Pancreas (tissue), 10 donors: ENCODE measurements around the gene ANXA2R. TPM values are rescaled to one million over a fixed set of nuclear protein-coding genes. Genes with fewer than 3 reads are reported as not detected.

ENCODE experiments used
- ATAC-seq, 4 donors: fragments of 200-7000 bp; cut with Tn5 transposase; one replicate each; pipeline versions ENCODE4 v1.8.0 to v1.9.1; 2020; ENCODE audit warnings: mild to moderate bottlenecking in 4 of 4, moderate library complexity in 4 of 4
- DNase-seq, 6 donors: peaks; one replicate each; pipeline ENCODE4 v3.0.0-alpha.2; 2020
- FAIRE-seq: peaks from 2 replicates; lab custom pipeline; 2012; peaks lifted over from hg19 to GRCh38; lab: Jason Lieb, UNC
- H3K27ac ChIP-seq, 4 donors: fragments of 200-600 bp; sonication (generic); 1 replicate in 3 of 4; 2 replicates in 1 of 4; pipeline versions ENCODE4 v1.5.0 to v1.8.0; 2020
- H3K27me3 ChIP-seq, 4 donors: fragments of 200-600 bp; one replicate each; pipeline ENCODE4 v1.8.0; 2021
- H3K36me3 ChIP-seq, 3 donors: fragments of 200-600 bp; sonication (generic) in 1 of 3; one replicate each; pipeline versions ENCODE4 v1.5.0 to v1.8.0; 2020 to 2021
- H3K4me1 ChIP-seq, 3 donors: fragments of 200-600 bp; one replicate each; pipeline ENCODE4 v1.8.0; 2021
- H3K4me3 ChIP-seq, 4 donors: fragments of 200-600 bp; sonication (generic) in 2 of 4; one replicate each; pipeline versions ENCODE4 v1.5.0 to v1.8.0; 2020 to 2021
- H3K9me3 ChIP-seq, 4 donors: fragments of 200-600 bp; one replicate each; pipeline ENCODE4 v1.8.0; 2021
- WGBS, 2 donors: extraction: QIAGEN DNeasy Blood & Tissue Kit; methylation state at CpG; one replicate each; pipeline ENCODE4 v1.1.7; 2013; 5-methylcytosine and 5-hydroxymethylcytosine counted together
- intact Hi-C, 3 donors: fragments of 100-400 bp; cut with DNase I; formaldehyde crosslinking; loops; one replicate each; pipeline versions ENCODE4 v1.11.1 to v1.14.2; 2022
- polyA plus RNA-seq, 2 donors: library from polyadenylated mRNA; stranded (reverse); fragments of 200-250 nt; gene quantifications; one replicate each; pipeline ENCODE4 v1.2.3, GENCODE V29; 2013
- total RNA-seq, 6 donors: library from RNA; stranded (reverse); fragmentation: NEBNext Ultra II Directional in 4 of 6; extraction: Animal tissue kit (Norgen Biotek cat#: 25700) in 4 of 6; gene quantifications; one replicate each; pipeline versions ENCODE4 v1.2.1 to v1.2.4, GENCODE V29; 2021 to 2023
- TF ChIP-seq, protein P1 (sequence below), 4 donors: fragments of 200-600 bp; sonication (generic) in 3 of 4; IDR thresholded peaks; one replicate each; pipeline versions ENCODE4 v1.5.0 to v1.8.0; 2021; ENCODE audit warnings: antibody characterized with exemption in 4 of 4
- donor health status: healthy with polysubstance abuse.
- donor health status: DM: no; HTN: no; CAD: no; lungs with moderate emphysema.
- donor health status: DM: no; HTN: no; CAD: no.
- donor health status: control.
- donor health status: control.
- donor health status: Bipolar disorder and iron deficiency.
- donor health status: DM: yes; HTN: yes; CAD: no.
- donor health status: DM: no; HTN: no; CAD: no.
- donor health status: DM: no; HTN: no; CAD: no.
- donor health status: DM: yes; HTN: yes; CAD: no.

The ANXA2R gene
- total and polyA plus RNA-seq, 8 donors, result 0.32 to 1.9 (median 0.62) TPM

DNA sequence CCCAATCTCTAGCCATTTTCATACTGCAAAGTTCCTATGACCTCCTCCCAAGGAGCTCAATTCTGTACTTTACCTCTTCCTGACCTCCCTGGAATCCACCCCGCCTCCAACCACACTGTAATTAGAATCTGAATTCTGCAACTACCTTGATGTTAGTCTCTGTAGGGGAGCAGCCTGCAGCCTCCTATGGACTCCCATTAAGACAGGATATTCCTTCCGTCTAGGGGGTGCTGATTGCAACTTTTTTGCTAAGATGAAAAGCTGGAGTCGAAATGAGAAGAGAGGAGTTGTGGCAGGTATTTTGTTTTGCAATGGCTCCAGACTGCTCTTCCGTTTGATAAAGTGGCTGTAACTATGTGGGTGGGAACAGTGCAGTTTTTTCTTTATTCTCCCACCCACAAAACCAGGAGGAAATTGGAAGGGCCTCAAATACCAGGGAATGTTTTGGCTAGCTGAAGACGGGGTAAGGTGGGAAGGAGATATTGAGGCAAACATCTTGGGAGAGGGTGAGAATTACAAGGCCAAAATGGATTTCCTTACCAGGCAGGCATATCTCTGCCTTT lies 23.8 kb downstream of the ANXA2R start:
- Histone ChIP-seq H3K9me3 (no peaks in the 10 kb centered on the region), H3K27ac (no peak overlapping the region), H3K36me3 (no peaks in the 10 kb centered on the region), H3K4me1 (no peaks in the 10 kb centered on the region), H3K4me3 (no peak overlapping the region), H3K27me3 (peaks cover 0 to 45% (median 10%) of the 10 kb centered on the region in 4 donors)
- 44 to 56% methylated on average over 5 of the region's 5 CpGs for WGBS, 2 donors
- DNase-seq (no peak), ATAC-seq (no peak), FAIRE-seq (no peak)
- TF ChIP-seq, protein P1, sequence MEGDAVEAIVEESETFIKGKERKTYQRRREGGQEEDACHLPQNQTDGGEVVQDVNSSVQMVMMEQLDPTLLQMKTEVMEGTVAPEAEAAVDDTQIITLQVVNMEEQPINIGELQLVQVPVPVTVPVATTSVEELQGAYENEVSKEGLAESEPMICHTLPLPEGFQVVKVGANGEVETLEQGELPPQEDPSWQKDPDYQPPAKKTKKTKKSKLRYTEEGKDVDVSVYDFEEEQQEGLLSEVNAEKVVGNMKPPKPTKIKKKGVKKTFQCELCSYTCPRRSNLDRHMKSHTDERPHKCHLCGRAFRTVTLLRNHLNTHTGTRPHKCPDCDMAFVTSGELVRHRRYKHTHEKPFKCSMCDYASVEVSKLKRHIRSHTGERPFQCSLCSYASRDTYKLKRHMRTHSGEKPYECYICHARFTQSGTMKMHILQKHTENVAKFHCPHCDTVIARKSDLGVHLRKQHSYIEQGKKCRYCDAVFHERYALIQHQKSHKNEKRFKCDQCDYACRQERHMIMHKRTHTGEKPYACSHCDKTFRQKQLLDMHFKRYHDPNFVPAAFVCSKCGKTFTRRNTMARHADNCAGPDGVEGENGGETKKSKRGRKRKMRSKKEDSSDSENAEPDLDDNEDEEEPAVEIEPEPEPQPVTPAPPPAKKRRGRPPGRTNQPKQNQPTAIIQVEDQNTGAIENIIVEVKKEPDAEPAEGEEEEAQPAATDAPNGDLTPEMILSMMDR (IDR thresholded peaks at IDR 0.05), result no peak
- intact Hi-C loops, result no loop called here

DNA sequence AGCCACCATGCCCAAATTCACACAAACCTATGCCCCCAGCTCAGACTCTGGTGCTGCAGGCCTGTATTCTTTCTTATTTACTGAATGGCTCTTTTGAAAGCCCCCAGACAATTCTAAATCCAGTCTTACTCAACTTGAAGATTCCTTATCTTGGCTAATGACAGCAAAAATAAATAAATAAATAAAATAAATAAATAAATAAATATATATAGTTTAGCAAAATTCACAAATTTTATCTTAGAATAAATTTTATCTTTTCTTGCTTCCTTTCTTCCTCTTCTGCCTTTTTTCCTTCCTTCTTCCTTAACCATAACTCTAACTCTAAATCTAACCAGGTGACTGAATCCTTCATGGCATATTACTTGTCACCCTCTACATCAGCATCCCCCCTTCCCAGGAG lies 25.6 kb downstream of the ANXA2R start:
- H3K27me3 ChIP-seq, result peaks cover 0 to 27% (median 4%) of the 10 kb centered on the region in 4 donors
- H3K36me3 ChIP-seq, result no peaks in the 10 kb centered on the region
- FAIRE-seq, result no peak
- intact Hi-C loops, result no loop called here
- no peak overlapping the region for H3K4me3 ChIP-seq
- H3K4me1 ChIP-seq, result no peaks in the 10 kb centered on the region
- ATAC-seq, result no peak
- H3K27ac ChIP-seq, result no peak overlapping the region
- TF ChIP-seq, protein P1 (IDR thresholded peaks at IDR 0.05), result no peak
- no peak for DNase-seq
- H3K9me3 ChIP-seq, result no peaks in the 10 kb centered on the region

DNA sequence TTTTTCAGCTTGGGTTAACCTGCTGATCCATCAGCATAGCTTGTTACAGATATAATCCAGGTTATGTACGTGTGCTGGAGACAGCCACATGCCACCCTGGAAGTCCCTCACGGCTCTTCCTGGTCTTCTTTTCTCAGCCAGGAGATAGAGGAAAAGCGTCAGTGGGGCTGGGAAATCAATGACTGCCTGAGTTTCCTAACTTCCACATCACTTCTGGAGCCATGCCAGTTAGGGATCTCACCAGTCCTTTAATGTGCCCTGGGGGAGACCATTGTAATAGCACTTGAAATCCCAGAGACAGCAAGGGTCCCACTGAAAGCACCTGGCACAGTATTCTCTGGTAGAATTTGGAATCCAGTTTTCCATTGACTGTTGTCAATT lies 29.2 kb downstream of the ANXA2R start:
- Histone ChIP-seq H3K36me3 (no peaks in the 10 kb centered on the region), H3K4me1 (no peaks in the 10 kb centered on the region), H3K4me3 (no peak overlapping the region), H3K27me3 (peaks cover 4 to 31% (median 13%) of the 10 kb centered on the region in 4 donors), H3K27ac (no peak overlapping the region), H3K9me3 (no peaks in the 10 kb centered on the region)
- intact Hi-C loops, result no loop called here
- 39 to 47% methylated on average over 3 of the region's 3 CpGs for WGBS, 2 donors
- DNase-seq (no peak), ATAC-seq (no peak), FAIRE-seq (no peak)
- TF ChIP-seq, protein P1 (IDR thresholded peaks at IDR 0.05), result no peak

DNA sequence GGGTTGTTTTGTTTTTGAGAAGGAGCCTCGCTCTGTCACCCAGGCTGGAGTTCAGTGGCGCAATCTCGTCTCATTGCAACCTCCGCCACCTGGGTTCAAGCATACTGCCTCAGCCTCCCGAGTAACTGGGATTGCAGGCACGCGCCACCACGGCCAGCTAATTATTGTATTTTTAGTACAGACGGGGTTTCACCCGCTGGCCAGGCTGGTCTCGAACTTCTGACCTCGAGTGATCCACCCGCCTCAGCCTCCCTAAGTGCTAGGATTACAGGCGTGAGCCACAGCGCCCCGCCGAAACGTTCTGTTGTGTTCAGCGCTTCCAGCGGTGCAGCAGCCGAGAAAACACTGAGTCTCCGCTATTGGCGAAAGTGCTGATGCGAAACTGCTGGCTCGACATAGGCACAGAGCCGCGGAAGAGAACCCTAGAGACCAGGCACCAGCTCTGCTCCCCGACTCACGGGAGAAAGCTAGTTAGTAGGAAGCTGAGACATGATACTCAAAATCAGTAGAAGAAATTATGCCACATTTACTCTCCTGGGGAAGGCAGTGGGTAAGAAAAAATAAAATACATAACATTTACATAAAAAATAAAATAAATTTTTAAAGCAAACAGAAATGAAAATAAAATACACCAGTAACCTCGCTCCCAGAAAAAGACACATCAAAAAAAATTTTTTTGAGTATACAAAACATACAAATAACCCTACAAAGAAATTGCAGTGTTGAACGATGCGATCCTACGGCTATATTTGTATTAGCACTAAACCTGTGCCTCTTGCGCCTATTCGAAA lies 31.6 kb downstream of the ANXA2R start:
- Histone ChIP-seq H3K27ac (peak overlapping the region in 2 of 4 donors; percentile 71 to 85), H3K4me3 (peak overlapping the region in 2 of 4 donors; percentile 12 to 46), H3K9me3 (no peaks in the 10 kb centered on the region), H3K36me3 (no peaks in the 10 kb centered on the region), H3K27me3 (peaks cover 6 to 54% (median 14%) of the 10 kb centered on the region in 4 donors), H3K4me1 (no peaks in the 10 kb centered on the region)
- ATAC-seq, result peak; percentile 74 to 87 (median 82)
- 13 to 15% methylated on average over 35 of the region's 35 CpGs for WGBS, 2 donors
- no peak for FAIRE-seq
- intact Hi-C loops, result no loop called here
- TF ChIP-seq, protein P1 (IDR thresholded peaks at IDR 0.05), result no peak
- peak in 5 of 6 donors; percentile 27 to 69 (median 64) for DNase-seq
